H9 (cell line): ENCODE results near the gene TTYH2. TPM values are rescaled to one million over a fixed set of nuclear protein-coding genes. Genes with fewer than 3 reads are reported as not detected.

Source experiments
- DNase-seq: peaks from one replicate; pipeline ENCODE4 v3.0.0-alpha.2; 2017
- H2AFZ ChIP-seq: one replicate; pipeline ENCODE4 v1.6.1; 2013; ENCODE audit warnings: mild to moderate bottlenecking, low read length, control low read depth, moderate library complexity
- H2AK5ac ChIP-seq: 2 replicates; pipeline ENCODE4 v1.6.1; 2013; ENCODE audit warnings: low read length, control low read depth, mixed read lengths; ENCODE audit not compliant: insufficient read length
- H2BK120ac ChIP-seq: one replicate; pipeline ENCODE4 v1.6.1; 2013; ENCODE audit warnings: low read depth, mild to moderate bottlenecking, low read length, control low read depth, inconsistent platforms; ENCODE audit not compliant: poor library complexity, severe bottlenecking
- H2BK12ac ChIP-seq: 2 replicates; pipeline ENCODE4 v1.6.1; 2013; ENCODE audit warnings: low read length, control low read depth, mixed read lengths, low read depth; ENCODE audit not compliant: insufficient read length
- H2BK15ac ChIP-seq: 2 replicates; pipeline ENCODE4 v1.6.1; 2013; ENCODE audit warnings: low read depth, low read length, control low read depth
- H2BK20ac ChIP-seq: one replicate; pipeline ENCODE4 v1.6.1; 2013; ENCODE audit warnings: low read depth, mild to moderate bottlenecking, low read length, control low read depth, inconsistent platforms; ENCODE audit not compliant: poor library complexity, severe bottlenecking
- H2BK5ac ChIP-seq: 2 replicates; pipeline ENCODE4 v1.6.1; 2013; ENCODE audit warnings: low read length, control low read depth, mixed read lengths; ENCODE audit not compliant: insufficient read length
- H3K14ac ChIP-seq: 2 replicates; pipeline ENCODE4 v1.6.1; 2013; ENCODE audit warnings: low read length, control low read depth; ENCODE audit not compliant: insufficient read depth
- H3K18ac ChIP-seq: 2 replicates; pipeline ENCODE4 v1.6.1; 2013; ENCODE audit warnings: low read depth, mild to moderate bottlenecking, mixed read lengths, low read length, control low read depth; ENCODE audit not compliant: insufficient read length
- H3K23ac ChIP-seq: 2 replicates; pipeline ENCODE4 v1.6.1; 2013; ENCODE audit warnings: low read length, control low read depth, mixed read lengths, low read depth; ENCODE audit not compliant: insufficient read length
- H3K23me2 ChIP-seq: 2 replicates; pipeline ENCODE4 v1.6.1; 2013; ENCODE audit warnings: low read depth, mild to moderate bottlenecking, mixed read lengths, low read length, control low read depth; ENCODE audit not compliant: insufficient read length, poor library complexity, severe bottlenecking
- H3K27ac ChIP-seq: 2 replicates; pipeline ENCODE4 v1.5.1; 2013; ENCODE audit warnings: low read length, control low read depth, mixed read lengths, low read depth; ENCODE audit not compliant: insufficient read length
- H3K27me3 ChIP-seq: 2 replicates; pipeline ENCODE4 v1.6.1; 2013; ENCODE audit warnings: low read length, control low read depth, inconsistent platforms; ENCODE audit not compliant: insufficient read depth
- H3K4ac ChIP-seq: 2 replicates; pipeline ENCODE4 v1.6.1; 2013; ENCODE audit warnings: low read depth, mild to moderate bottlenecking, control low read depth, inconsistent platforms, low read length, moderate library complexity
- H3K4me1 ChIP-seq: 2 replicates; pipeline ENCODE4 v1.6.1; 2013; ENCODE audit warnings: low read length, control low read depth, inconsistent platforms; ENCODE audit not compliant: insufficient read depth
- H3K4me2 ChIP-seq: 2 replicates; pipeline ENCODE4 v1.6.1; 2013; ENCODE audit warnings: low read length, control low read depth, mixed read lengths; ENCODE audit not compliant: insufficient read length, insufficient read depth
- H3K56ac ChIP-seq: 2 replicates; pipeline ENCODE4 v1.6.1; 2013; ENCODE audit warnings: low read depth, mild to moderate bottlenecking, mixed read lengths, low read length, control low read depth; ENCODE audit not compliant: insufficient read length
- H3K79me1 ChIP-seq: 2 replicates; pipeline ENCODE4 v1.6.1; 2013; ENCODE audit warnings: low read depth, mild to moderate bottlenecking, moderate library complexity, low read length, control low read depth, inconsistent platforms; ENCODE audit not compliant: insufficient read depth, poor library complexity, severe bottlenecking
- H3K79me2 ChIP-seq: 2 replicates; pipeline ENCODE4 v1.6.1; 2013; ENCODE audit warnings: low read length, control low read depth, inconsistent platforms; ENCODE audit not compliant: insufficient read depth
- H3K9ac ChIP-seq: 2 replicates; pipeline ENCODE4 v1.6.1; 2013; ENCODE audit warnings: low read length, control low read depth, mixed read lengths; ENCODE audit not compliant: insufficient read length; ENCODE audit errors: extremely low read depth
- H3K9me3 ChIP-seq: one replicate; pipeline ENCODE4 v1.6.1; 2013; ENCODE audit warnings: low read depth, low read length, inconsistent platforms; ENCODE audit not compliant: control insufficient read depth
- H3T11ph ChIP-seq: one replicate; pipeline ENCODE4 v1.6.1; 2013; ENCODE audit warnings: mild to moderate bottlenecking, low read length, control low read depth, inconsistent platforms
- H4K20me1 ChIP-seq: one replicate; pipeline ENCODE4 v1.6.1; 2013; ENCODE audit not compliant: control insufficient read depth, insufficient read length, insufficient read depth
- H4K5ac ChIP-seq: 2 replicates; pipeline ENCODE4 v1.6.1; 2013; ENCODE audit warnings: low read depth, mild to moderate bottlenecking, mixed read lengths, low read length, control low read depth; ENCODE audit not compliant: insufficient read length
- H4K8ac ChIP-seq: replicated peaks from 2 replicates; pipeline ENCODE4 v1.6.1; 2013; ENCODE audit warnings: low read length, control low read depth, mixed read lengths, low read depth; ENCODE audit not compliant: insufficient read length
- H4K91ac ChIP-seq: 2 replicates; pipeline ENCODE4 v1.6.1; 2013; ENCODE audit warnings: low read depth, mild to moderate bottlenecking, moderate library complexity, mixed read lengths, low read length, control low read depth; ENCODE audit not compliant: insufficient read length
- H3K27ac Mint-ChIP-seq, 3 experiments: 2 replicates in 2 of 3; 3 replicates in 1 of 3; pipeline ENCODE4 v1.8.0; 2020 to 2021; ENCODE audit warnings: mixed read lengths in 3 of 3, mild to moderate bottlenecking in 1 of 3, moderate library complexity in 1 of 3
- H3K27me3 Mint-ChIP-seq: 2 replicates; pipeline ENCODE4 v1.8.0; 2021; ENCODE audit warnings: low read depth, mild to moderate bottlenecking, moderate library complexity, mixed read lengths
- H3K36me3 Mint-ChIP-seq, 3 experiments: 2 replicates in 2 of 3; 3 replicates in 1 of 3; pipeline ENCODE4 v1.8.0; 2020 to 2021; ENCODE audit warnings: low read depth in 3 of 3, mixed read lengths in 3 of 3; ENCODE audit not compliant: insufficient read depth in 1 of 3
- H3K4me1 Mint-ChIP-seq, 2 experiments: 2 replicates each; pipeline ENCODE4 v1.8.0; 2020; ENCODE audit warnings: mixed read lengths in 2 of 2
- H3K4me3 Mint-ChIP-seq, 2 experiments: 2 replicates in 1 of 2; 3 replicates in 1 of 2; pipeline ENCODE4 v1.8.0; 2020 to 2021; ENCODE audit warnings: mild to moderate bottlenecking in 2 of 2, mixed read lengths in 2 of 2, moderate library complexity in 1 of 2
- H3K9me3 Mint-ChIP-seq, 2 experiments: 2 replicates in 1 of 2; 3 replicates in 1 of 2; pipeline ENCODE4 v1.8.0; 2020; ENCODE audit warnings: mild to moderate bottlenecking in 2 of 2, mixed read lengths in 2 of 2, moderate library complexity in 1 of 2
- CTCF ChIP-seq: fragments of 200-600 bp; sonication (generic); conservative IDR thresholded peaks from 3 replicates; pipeline ENCODE4 v1.8.0; 2021; ENCODE audit warnings: antibody characterized with exemption, mild to moderate bottlenecking
- WGBS: extraction: QIAGEN DNeasy Blood & Tissue Kit; methylation state at CpG from one replicate; pipeline ENCODE4 v1.1.7; 2013; ENCODE audit warnings: missing lambda C conversion rate, low lambda C conversion rate, mixed read lengths; ENCODE audit not compliant: insufficient read length; ENCODE audit errors: extremely low coverage; 5-methylcytosine and 5-hydroxymethylcytosine counted together
- total RNA-seq: library from RNA; stranded (reverse); gene quantifications from 2 replicates; pipeline ENCODE4 v1.2.1, GENCODE V29; 2021

TTYH2 gene
- total RNA-seq, 1 experiment from 2014 or later: 1.6 TPM

- no peaks in the 10 kb centered on the region for H3K36me3 Mint-ChIP-seq
- Histone ChIP-seq H3K4me1 (no peaks in the 10 kb centered on the region; the same call in 1 of the 2 replicates), H2AFZ (no peak overlapping the region), H3K23me2 (no peaks in the 10 kb centered on the region), H3K9me3 (no peaks in the 10 kb centered on the region), H3K9ac (no peak overlapping the region), H3K18ac (no peak overlapping the region), H2BK120ac (no peak overlapping the region), H3K27ac (no peak overlapping the region), H4K20me1 (peaks cover 4% of the 10 kb centered on the region), H3K79me1 (no peaks in the 10 kb centered on the region), H3T11ph (no peak overlapping the region), H3K79me2 (no peaks in the 10 kb centered on the region), H4K5ac (no peak overlapping the region), H3K23ac (no peak overlapping the region), H3K4me2 (no peak overlapping the region), H2AK5ac (no peak overlapping the region), H2BK5ac (no peak overlapping the region), H4K8ac (no peak overlapping the region), H2BK12ac (no peak overlapping the region), H3K56ac (no peak overlapping the region), H3K27me3 (no peaks in the 10 kb centered on the region), H2BK20ac (no peak overlapping the region), H4K91ac (no peak overlapping the region), H2BK15ac (no peak overlapping the region), H3K4ac (no peak overlapping the region), H3K14ac (no peak overlapping the region)
- WGBS: no CpG with 5 or more reads among the region's 17 CpGs
- H3K27ac Mint-ChIP-seq: no peak overlapping the region; a peak in 1 of 7 replicates
- TF ChIP-seq CTCF: no peak
- no peak for DNase-seq
- H3K4me1 Mint-ChIP-seq: peaks cover 8 to 35% of the 10 kb centered on the region in 2 experiments
- H3K27me3 Mint-ChIP-seq: peaks cover 9% of the 10 kb centered on the region
- no peak overlapping the region; a peak in 1 of 5 replicates for H3K4me3 Mint-ChIP-seq
- no peaks in the 10 kb centered on the region; a peak in 3 of 5 replicates for H3K9me3 Mint-ChIP-seq
Observed at GRCh38 chr17:74182041-74182723, 31.2 kb upstream of the TTYH2 start.
